GM19372 (cell line): ENCODE measurements around the gene STAG2.

Source experiments
- ATAC-seq: cut with Tn5 transposase; IDR thresholded peaks from one replicate; pipeline ENCODE4 v1.9.1; 2021; ENCODE audit warnings: mild to moderate bottlenecking, low read depth, moderate library complexity; ENCODE audit not compliant: unreplicated experiment

Gene STAG2

DNA sequence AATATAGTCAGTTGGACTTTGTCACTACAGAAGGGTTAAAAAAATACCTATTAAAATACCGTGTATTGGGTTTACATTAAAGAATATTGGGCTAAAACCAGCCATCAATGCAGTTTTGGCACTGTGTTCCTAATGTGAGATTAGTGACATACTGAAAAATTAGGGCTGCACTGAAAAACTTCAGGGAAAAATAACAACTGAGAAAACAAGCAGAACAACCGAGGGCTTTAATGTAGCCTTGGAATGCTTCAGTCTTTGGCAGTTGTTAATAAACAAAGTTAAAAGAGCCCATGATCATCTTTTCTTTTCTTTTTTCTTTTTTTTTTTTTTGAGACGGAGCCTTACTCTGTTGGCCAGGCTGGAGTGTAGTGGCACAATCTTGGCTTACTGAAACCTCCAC is 12.4 kb downstream of the STAG2 start:
- no peak for ATAC-seq

DNA sequence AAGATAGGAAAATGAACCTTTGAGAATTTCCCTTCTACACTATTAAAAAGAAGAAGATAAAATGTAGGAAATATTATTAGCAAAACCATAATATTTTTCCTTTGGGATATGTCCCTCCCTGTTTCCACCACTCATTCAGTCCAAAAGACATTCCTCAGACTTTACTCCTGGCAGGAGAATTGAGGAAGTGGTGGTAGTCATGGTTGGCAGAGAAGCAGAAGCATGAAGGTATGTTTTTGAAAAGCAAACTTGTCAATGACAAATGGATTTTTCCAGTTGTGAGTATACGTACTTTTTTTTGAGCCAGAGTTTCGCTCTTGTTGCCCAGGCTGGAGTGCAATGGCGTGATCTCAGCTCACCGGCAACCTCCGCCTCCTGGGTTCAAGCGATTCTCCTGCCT is 13.7 kb downstream of the STAG2 start:
- no peak for ATAC-seq

DNA sequence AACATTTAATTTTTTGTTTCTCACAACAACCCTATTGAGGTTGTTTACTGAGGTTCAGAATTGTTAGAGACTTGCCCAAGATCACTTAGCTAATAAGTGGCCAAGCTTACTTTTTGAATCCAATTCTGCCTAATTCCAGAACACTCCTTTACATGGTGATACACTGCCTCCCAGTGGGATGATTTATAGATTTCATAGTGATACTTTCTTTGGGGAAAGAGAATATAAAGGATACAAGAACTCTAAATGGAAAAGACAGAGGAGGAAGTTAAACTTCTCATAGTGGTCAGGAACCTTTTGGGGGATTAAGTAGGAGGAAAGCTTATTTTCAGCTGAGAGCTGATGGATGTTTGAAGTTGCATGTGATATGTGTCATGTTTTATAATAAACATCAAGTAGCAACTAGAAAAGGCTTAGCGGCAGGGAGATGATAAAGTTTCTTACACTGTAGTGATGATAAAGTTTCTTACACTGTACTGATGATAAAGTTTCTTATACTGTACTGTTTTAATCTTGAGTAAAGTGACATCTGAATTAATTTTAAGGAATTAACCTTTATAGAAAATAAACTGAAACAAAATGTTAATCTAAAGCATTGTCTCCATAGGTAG is 15.3 kb downstream of the STAG2 start:
- no peak for ATAC-seq

DNA sequence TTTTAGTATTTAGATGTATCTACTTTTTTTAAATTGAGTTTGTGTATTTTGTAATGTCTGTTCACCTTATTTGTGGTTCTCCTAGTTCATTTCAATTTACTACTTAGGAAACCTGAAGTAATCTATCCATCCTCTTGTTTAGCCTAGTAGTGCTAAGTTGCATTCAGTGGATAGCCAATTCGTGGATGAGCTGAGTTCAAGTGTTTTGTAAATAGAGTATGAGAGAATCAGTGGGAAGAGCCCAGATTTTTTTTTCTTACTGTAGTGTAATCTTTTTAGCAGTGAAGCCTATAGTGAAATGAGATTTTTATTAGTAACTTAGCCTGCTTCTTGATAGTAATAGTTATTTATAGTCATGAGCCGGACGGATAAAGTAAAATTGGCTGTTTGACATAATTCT is 21.7 kb downstream of the STAG2 start:
- ATAC-seq = no peak

DNA sequence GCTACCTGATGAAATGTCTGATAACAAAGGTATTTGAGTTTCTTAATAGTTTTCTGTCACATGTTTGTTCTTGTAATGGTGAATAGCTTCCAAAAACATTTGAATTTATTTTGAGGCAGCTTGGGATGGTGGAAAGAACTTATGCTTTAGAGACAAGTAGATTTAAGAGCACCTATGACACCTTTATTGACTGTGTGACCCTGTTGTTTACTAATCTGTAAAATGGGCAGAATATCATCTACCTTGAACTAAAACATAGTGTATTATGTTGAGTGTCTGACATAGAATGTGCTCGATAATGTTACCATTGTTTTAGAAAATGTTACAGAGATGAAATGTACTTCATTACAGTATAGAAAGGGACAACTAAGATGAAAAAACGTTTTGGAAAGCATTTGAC is 24.9 kb downstream of the STAG2 start:
- no peak for ATAC-seq

DNA sequence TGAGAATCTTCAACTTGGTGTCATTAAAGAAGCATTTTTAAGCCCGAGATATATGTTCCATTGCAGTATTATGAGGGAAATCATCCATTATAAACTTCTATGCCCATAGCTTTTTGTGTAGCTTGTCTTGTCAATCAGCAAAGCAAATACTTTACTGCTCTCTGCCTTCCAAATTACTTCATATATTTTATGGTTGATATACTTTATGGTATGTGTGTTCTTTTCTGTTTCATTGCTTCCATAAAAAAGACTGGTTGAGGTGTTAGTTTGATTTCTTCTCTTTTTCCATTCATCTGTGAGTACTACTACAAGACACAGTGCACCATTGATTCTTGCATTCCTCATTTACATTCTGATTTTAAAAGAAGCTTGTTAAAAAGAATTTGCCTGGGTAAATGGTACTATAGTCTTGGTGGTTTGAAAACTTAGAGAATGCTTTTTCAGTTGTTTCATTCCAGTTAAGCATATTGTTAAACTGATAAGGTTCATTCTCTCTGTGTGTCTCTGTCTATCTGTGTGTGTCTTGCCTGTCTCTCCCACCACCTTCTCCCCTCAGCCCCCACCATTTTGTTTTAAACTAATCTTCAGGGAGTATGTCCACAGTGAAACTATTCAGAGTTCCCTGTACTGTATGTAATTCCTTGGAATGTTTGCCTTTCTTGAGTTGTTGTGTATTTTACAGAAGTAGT is 27.1 kb downstream of the STAG2 start:
- ATAC-seq = no peak

DNA sequence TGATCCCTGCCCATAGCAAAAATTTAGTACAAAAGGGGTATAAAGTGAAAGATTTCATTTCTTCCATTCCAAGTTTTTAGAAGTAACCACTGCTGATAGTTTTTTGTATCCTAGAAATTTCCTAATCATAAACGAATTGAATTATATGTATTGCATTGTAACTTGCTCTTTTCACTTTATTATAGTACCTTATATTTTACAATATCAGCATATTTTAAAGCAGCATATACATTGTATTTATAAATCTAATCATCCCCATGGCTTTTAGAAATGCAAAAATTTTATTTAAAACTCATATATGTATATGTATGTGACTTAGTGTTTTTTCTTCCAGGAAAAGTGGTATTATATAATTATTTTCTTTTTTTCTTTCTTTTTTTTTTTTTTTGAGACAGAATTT is 27.7 kb downstream of the STAG2 start:
- no peak for ATAC-seq

DNA sequence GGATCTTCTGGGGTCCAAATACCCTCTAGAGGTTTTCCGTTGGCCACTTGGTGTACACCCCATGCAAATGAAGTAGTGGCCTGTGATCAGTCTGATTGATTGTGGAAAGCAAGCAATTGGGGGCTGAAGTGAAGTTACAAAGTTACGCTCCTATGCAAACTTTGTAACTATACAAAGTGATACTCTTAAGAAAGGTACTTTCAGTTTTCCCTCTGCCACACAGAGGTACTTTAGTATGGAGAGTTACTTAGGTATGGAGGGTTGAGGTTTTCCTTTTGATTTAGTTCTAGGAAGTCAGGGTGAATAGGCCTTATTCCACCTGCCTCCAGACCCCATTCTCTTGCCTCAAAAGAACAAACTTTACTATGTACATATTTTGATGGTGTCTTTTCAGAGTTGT is 28.7 kb downstream of the STAG2 start:
- ATAC-seq = no peak

DNA sequence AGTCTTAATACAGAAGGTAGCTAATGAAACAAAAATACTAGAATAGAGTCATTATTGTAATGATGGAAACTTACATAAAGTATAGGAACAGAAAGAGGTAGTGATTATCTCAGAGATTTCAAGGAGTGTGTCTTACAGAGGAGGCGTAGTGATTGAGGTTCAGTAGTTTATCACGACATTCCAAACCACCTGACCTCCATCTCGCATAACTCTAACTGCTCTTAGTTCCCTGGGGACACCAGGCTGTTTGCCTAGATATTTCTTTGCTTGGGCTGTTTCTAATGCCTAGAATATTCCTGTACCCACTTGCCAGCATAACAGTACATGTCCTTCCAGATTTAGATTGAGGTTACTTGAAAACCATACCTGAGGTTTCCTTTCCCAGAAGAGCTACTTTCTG is 29.1 kb downstream of the STAG2 start:
- no peak for ATAC-seq

DNA sequence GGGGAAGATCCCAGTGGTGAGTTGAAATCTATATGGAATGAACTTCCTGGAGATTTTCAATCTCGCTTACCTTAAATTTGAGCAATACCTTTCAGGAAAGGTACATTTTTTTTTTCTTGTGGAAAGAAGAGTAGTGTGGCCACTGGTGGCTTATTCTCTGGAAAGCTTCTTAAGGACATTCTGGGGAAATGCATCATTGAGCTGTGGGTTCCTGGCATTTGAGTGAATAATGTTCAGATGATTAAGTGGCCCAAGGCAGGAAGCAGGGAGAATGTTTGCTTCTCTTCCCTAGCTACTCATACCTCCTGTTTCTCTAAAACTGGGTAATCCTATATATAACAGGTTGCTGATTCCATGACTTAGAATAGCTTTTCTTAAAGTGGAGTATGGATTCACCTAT is 31.8 kb downstream of the STAG2 start:
- no peak for ATAC-seq

DNA sequence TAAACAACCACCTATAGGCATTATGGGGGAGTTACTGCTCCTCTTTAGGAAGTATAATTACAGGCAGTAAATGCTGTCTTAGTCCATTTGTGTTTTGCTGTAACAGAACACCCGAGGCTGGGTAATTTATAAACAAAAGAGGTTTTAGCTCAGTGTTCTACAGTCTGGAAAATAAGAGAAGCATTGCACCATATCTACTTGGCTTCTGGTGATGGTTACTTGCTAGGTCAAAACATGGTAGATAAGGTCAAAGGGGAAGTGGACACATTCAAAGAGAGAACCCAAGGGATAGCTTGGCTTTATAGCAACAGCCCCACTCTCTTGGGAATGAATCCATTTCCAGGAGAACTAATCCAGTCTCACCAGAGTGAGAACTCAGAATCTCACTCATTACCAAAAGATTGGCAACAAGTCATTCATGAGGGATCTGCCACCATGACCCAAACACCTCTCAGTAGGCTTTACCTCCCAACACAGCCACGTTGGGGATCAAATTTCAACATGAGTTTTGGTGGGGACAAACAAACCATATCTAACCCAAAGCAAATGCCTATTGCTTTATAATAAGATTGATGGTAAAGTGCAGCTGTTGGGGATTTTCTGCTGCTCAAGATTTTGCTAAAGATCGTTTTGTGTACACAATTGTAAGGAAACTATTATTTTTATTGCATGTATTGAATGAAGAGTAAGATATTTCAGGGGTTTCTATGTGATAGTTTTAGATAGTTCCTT is 32.6 kb downstream of the STAG2 start:
- no peak for ATAC-seq

DNA sequence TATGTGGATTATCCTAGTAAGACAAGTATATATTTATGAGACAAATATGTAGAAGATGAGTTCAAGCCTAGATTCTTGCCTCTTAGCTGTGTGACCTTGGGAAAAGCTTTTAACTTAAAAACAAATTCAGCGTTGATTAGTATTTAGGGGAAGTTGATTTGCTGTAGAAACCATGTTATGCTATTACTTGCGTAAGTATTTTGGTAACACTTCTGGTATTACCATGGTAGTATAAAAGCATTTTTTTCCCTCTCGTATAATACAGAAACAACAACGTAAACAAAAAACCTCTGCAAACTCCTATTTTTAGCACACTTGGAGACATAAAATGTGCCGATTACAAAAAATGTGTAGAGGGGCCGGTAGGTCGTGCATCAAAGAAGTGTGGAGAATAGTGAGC is 33.2 kb downstream of the STAG2 start:
- ATAC-seq = no peak

DNA sequence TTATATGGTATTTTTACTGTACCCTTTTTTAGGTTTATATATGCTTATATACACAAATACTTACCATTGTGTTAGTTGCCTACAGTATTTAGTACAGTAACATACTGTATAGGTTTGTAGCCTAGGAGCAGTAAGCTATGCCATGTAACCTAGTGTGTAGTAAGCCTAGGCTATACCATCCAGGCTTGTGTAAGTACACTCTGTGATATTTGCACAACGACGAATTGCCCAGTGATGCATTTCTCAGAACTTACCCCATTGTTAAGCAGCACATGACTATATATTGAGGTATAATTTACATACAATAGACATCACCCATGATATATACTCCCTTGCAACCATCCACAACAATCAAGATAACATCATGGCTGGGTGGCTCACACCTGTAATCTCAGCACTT is 40.1 kb downstream of the STAG2 start:
- no peak for ATAC-seq

DNA sequence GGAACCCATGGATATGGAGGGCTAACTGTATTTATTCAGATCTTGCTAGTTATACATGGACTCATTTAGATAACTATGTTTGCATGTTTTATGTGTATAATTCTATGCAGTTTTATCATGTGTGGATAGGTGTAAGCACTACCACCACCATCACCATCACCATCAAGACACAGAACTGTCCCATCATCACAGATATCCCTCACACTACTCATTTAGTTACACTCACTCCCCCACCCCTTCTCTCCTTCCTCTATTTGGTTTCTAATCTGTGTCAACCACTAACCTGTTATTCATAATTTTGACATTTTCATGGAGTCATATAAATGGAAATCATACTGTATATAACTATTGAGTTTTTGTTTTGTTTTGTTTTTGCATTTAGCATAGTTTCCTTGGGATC is 43.7 kb downstream of the STAG2 start:
- ATAC-seq = no peak

DNA sequence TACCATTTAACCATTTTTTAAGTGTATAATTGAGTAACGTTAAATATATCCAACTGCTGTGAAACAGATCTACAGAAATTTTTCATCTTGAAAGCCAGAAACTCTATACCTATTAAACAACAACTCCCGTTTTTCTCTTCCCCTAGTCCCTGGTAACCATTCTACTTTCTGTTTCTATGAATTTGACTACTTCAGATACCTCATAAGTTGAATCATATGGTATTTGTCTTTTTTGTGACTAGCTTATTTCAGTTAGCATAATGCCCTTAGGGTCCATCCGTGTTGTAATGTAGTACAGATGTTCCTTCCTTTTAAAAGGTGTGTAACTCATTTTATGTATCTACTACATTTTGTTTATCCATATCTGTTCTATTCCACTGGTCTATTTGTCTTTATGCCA is 48.7 kb downstream of the STAG2 start:
- ATAC-seq = no peak

DNA sequence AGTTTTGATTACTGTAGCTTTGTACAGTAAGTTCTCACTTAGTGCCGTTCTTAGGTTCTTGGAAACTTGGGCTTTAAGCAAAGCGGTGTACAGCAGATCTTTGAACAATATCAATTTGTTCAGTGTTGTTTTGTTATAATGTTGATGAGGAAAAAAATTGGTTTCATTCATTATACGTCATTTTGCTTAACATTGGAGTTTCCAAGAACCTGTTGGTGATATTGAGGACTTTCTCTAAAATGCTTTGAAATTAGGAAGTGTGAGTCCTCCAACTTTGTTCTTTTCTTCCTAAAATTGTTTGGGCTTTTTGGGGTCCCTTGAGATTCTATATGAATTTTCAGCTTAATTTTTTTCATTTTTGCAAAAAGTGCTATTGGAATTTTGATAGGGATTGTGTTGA is 49.1 kb downstream of the STAG2 start:
- ATAC-seq = no peak

DNA sequence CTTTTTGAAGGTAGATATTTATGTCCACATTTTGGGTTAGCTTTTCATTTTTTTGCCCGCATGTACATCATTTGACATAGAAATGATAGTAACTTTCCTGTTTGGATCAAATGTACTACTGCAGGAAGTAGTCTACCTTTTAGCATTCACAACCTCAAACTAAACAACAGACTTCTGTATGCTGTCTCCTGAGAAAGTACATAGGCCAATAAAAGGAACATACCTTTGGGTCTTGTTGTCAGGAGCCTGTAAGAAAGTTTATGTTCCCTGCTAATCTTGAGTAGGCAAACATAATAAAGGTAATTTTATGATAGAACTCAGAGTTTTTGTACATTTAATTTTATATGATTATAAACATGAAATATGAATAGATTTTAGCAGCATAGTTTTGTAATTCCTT is 54.2 kb downstream of the STAG2 start:
- no peak for ATAC-seq

DNA sequence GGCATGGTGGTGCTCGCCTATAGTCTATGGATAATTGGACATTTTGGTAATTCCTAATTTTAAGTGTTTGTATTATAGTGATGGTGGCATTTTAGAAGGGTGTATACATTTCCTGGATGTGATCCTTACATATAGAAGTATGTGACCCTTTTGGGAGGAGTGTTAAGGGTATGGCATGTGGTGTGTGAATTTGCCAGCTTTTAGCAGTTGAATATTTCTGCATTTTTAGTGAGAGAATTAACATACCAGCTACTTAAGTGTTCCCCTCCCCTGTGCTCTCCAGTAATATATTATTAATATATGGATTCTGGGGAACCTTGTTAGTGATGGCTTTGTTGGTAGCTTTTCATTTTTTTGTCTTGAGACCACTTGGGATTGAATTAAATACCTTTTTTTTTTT is 55.3 kb downstream of the STAG2 start:
- no peak for ATAC-seq

DNA sequence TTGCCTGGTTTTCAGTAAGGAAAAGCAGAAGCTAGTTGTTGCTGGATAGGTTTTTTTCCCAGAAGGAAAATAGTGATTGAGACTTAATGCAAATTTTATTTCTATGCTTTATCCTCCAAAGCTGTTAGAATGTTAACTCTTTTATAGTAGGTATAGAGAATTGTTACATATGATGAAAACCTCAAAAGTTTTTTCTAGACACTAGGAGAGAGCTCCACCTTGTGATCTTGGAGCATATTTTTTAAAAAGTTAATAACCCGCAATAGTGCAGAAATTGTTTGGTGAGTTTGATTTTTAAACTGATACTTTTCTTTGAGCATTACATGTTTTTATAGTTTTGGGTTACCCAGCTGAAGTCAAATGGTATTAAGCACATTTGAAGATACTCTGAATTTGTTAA is 56.5 kb downstream of the STAG2 start:
- no peak for ATAC-seq

DNA sequence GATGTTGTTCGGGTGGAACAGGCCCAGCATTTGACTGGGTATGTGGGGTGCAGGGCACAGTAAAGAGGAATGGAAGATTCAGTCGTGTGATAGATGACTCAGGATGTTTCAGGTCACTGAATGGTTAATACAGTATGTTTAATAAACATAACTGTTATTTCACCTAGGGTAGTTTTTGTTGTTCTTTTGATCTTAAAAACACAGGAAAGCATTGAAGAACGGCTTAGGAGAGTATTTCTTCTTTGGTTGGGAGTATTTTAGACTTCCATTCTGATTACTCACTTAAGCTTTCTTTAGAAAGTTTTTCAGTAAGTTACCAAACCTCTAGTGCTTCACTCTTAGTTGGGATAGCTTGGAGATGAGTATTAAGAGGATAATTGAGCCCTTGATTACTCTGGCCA is 62.3 kb downstream of the STAG2 start:
- no peak for ATAC-seq

DNA sequence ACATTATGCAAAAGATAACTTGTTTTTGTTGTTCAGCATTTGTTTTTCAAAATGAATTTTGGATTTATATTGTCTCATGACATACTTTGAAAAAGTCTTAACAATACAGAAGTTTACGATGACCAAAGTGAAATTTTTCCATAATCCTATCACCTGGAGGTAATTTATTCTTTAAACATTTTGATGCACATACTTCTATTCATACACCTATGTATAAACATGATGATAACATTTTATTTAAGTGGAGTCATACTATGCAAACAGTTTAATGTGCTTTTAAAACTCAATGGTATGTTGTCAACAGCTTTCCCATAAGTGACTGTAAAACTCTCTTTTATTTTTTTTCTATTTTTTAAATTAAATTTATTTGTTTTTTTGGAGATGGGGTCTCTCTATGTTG is 65.0 kb downstream of the STAG2 start:
- no peak for ATAC-seq

DNA sequence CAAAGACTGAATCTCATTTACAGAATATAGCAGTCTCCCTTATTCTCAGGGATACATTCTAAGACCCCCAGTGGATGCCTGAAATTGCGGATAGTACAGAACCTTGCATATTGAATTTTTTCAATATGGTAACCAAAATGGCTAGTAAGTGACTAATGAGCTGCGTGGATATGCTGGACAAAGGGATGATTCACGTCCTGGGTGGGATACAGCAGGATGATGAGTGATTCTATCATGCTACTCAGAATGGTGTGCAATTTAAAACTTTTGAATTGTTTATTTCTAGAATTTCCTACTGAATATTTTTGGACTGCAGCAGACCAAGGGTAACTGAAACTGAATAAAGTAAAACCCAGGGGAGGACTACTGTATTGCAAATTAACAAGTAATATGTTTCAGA is 66.7 kb downstream of the STAG2 start:
- no peak for ATAC-seq
